NCI-H128 (cell line): Measurements from ENCODE around the gene SSTR5.
"Not testable (repeated sequence)": the region's sequence is repeated elsewhere in the genome, so short reads cannot be mapped to it uniquely, and the experiment has no call there.

Source experiments
- DNase-seq: peaks from one replicate; lab custom pipeline; 2025; ENCODE audit not compliant: unreplicated experiment; lab: John Stamatoyannopoulos, UW

Gene SSTR5

GRCh38 chr16:1072526-1073261, at the start of gene SSTR5:
SSTR5 (plus strand) TSS chr16:1072747; CDS start chr16:1078869, 6,122 bp downstream.
- no peak for DNase-seq

DNA sequence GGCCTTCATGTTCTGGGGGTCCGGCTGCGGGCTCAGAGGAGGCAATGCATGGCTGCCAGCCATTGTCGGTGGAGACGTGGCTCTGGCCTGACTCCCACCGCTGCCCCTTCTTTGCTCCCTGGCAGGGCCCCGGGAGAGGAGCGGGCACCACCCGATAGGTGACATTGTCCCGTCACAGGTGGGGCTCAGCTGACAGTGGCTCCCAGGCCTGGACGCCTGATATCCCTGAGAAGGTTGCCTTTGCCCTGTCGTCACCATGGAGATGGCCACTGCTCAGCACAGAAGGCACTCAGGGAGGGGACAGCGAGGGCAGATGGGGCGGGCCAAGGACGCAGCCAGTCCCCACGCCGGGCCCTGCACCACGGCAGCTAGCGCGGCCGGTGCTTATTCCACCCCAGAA, 48.4 kb upstream of the SSTR5 start:
- DNase-seq: no peak

GRCh38 chr16:1025183-1025809, 47.3 kb upstream of the SSTR5 start:
- not testable (repeated sequence) for DNase-seq

- no peak for DNase-seq
These were observed 46.3 kb upstream of the SSTR5 start for GRCh38 chr16:1026057-1026783.

DNA sequence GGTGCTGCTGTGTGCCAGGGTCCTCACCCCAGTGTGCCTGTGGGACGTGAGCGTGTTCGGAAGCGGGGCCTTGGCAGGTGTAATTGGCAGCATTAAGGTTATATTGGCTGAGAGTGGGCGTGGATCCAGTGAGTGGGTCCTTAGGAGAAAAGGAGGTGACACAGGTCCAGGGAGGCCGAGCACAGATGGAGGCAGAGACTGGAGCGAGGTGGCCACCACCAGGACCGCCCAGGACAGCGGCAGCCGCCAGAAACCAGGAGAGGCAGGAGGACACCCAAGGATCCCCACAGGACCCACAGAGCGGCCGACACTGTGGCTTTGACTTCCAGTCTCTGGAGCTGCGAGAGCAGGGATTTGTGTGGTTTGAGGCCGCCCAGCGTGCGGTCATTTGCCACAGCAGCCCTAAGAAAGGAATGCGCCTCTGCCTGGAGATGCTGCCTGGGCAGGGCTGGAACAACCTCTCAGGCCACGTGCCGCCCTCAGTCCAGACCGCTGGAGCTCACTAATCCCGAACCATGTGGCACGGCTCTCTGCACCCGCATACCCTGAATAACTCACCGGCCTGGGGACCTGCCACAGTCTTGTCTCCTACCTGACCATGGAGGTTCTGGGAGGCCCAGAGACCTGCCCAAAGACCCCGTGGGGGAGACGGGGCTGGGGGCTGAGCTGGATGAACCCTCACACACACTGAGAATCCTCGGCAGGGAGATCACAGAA, 45.6 kb upstream of the SSTR5 start:
- DNase-seq: no peak

GRCh38 chr16:1027501-1027815, 45.1 kb upstream of the SSTR5 start:
- no peak for DNase-seq

DNA sequence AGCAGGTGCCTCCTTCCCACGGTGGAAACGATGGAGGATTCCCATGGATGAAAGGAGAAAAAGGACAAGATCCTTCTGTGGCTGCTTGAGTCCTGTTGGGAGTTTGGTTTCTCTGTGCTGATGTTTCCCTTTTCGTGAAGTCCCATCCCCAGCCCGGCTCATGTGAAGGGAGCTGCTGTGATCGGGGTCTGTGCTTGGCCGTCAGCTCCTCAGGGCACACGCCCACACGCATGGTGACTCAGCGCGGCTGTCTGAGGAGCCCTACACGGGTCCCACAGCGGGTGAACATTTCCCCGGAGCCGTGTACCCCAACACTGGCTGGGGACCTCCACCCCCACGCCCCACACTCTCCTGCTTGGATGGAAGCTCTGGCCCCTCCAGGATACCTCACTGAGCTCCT, 44.5 kb upstream of the SSTR5 start:
- no peak for DNase-seq

- DNase-seq: no peak
These were observed 43.9 kb upstream of the SSTR5 start for GRCh38 chr16:1028524-1029258.

- DNase-seq: no peak
These were observed 43.3 kb upstream of the SSTR5 start for GRCh38 chr16:1029259-1029545.

- DNase-seq: no peak
These were observed 42.1 kb upstream of the SSTR5 start for GRCh38 chr16:1030473-1030901.

- no peak for DNase-seq
These were observed 40.9 kb upstream of the SSTR5 start for GRCh38 chr16:1031666-1032065.

DNA sequence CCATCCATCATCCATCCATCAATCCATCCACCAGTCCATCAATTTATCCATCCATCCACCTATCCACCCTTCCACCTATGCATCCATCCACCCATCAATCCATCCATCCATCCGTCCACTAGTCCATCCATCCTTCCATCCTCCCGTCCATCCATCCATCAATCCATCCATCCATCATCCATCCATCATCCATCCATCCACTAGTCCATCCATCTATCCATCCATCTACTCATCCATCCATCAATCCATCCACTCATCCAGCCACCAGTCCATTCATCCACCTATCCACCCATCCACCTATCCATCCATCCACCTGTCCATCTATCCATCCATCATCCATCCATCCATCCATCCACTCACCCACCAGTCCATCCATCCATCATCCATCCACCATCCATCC, 39.9 kb upstream of the SSTR5 start:
- no peak for DNase-seq

DNA sequence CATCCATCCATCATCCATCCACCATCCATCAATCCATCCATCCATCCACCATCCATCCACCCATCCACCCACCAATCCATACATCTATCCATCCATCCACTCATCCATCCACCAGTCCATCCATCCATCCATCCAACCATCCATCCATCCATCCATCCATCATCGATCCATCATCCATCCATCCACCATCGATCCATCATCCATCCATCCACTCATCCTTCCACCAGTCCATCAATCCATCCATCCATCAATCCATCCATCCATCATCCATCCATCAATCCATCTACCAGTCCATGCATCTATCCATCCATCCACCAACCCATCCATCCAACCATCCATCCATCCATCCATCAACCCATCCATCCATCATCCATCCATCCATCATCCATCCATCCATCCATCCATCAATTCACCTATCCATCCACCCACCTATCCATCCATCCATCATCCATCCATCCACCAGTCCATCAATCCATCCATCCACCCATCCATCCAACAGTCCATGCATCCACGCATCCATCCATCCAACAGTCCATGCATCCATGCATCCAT, 39.3 kb upstream of the SSTR5 start:
- no peak for DNase-seq

DNA sequence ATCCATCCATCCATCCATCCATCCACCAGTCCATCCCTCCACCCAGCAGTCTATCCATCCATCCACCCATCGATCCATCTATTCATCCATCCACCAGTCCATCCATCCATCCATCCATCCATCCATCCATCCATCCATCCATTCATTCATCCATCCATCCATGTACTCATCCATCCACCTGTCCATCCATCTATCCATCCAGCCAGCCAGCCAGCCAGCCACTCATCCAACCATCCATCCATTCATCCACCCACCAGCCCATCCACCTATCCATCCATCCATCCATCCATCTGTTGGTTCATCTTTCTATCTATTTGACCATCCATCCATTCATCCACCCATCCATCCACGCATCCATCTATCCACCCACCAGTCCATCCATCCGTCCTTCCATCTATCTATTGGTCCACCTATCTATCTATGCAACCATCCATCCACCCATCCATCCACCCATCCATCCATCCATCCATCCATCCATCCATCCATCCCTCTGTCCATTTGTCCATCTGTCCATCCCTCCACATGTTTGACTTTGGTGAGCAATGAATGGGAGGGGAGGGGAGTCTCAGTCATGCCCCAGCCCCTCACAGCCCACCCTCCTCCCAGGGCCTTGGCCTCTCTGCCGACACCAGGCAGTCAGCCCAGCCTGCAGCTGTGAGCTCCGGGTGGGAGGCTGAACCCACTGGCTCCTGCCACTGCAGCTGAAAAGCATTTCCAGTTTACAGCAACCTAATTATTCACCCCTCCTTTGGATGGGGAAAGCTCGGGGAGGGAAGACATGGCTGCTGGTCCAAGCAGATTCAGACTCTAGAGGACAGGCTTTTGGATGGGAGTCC, 38.1 kb upstream of the SSTR5 start:
- no peak for DNase-seq

DNA sequence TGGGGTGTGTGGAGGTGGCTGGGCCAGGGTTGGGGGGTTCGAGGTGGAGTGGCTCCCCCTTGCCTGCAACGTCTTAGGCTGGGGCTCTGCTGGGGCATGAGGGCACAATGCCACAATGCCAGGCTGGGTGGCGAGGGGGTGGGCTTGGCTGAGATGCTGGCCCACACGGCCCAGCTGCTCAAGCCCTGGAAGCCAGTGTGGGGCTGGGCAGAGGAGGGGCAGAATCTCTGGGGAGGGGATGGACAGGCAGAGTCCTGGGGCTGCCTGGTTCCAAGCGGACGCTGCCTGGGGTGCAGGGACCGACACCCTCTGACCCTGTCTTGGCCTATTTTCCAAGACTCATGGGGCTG, 37.5 kb upstream of the SSTR5 start:
- DNase-seq: no peak

DNA sequence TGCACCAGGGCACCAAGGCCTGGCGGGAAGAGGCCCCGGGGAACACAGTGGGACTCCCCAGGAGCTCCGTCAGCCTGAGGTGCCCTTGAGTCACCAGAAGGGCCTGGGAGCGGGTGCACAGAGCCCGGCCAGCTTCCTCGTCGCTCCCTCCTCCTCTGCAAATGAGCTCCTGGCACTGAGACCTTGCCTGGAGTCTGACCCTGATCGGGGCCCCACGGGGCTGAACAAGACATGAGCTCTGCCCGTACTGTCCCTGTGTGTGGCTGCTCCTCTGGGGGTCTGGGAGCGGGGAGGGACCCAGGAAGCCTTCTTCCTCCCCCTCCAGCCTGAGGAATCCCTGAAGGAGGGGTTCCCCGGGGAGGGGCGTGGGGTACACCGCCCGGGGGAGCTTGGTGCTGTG, 36.4 kb upstream of the SSTR5 start:
- no peak for DNase-seq

DNA sequence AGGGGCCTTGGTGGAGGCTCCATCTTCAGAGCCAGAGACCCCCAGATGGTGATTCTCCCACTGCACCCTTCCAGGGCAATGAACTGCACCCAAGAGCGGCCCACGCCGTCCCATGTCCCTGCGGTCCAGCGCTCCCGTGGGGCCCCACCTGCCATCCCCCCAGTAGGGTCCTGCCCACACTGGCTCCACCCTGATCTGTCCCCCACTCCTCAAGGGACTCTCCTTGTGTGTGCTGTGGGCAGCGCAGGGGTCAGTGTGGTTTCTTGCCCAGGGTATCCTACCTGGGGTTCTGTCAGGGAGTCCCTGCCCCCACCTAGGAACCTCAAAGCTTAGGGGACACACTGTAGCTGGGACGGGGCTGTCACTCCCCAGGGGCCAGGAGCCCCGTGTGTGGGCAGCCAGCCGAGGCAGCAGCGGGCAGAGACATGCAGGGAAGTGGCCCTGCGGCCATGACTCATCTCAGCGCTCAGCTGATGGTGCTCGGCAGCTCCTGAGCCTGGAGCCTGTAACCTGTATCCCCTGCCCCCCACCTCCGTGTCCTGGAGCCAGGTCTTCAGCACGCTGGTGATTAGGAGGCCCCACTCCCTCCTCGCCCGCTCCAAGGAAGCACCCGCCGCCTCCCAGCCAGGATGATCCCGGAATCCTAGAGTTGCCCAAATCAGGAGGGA, 35.7 kb upstream of the SSTR5 start:
- DNase-seq: no peak

GRCh38 chr16:1037394-1038257, 34.9 kb upstream of the SSTR5 start:
- DNase-seq: no peak

GRCh38 chr16:1038932-1039331, 33.6 kb upstream of the SSTR5 start:
- DNase-seq: no peak
